ENCODE data around the gene SFRP2.

The SFRP2 gene

GRCh38 chr4:153832720-153833287 lies 43.9 kb upstream of the SFRP2 start:
- TF ChIP-seq POLR2AphosphoS5 (IDR thresholded peaks at IDR 0.05; ENCODE audit: low read depth), result no peak
- TF ChIP-seq SPI1 (IDR thresholded peaks at IDR 0.05; ENCODE audit: borderline replicate concordance, low read depth), result no peak
- no peak for TF ChIP-seq CTCF (IDR thresholded peaks at IDR 0.05; ENCODE audit: insufficient read depth, low read length)
- TF ChIP-seq GABPA (IDR thresholded peaks at IDR 0.05; ENCODE audit: low read depth), result no peak
- TF ChIP-seq REST (IDR thresholded peaks at IDR 0.05; ENCODE audit: insufficient replicate concordance, low read depth), result no peak
- no peak for DNase-seq (ENCODE audit: low read depth in 1 of 2, low spot score in 1 of 2)
- Histone ChIP-seq H3K4me3 (replicated peaks; ENCODE audit: insufficient read depth, low read length) (no peak overlapping the region), H3K27me3 (ENCODE audit: insufficient read depth, poor library complexity, severe bottlenecking) (peaks cover 3% of the 10 kb centered on the region), H3K27ac (replicated peaks) (no peak overlapping the region)

GRCh38 chr4:153832054-153832453 lies 43.2 kb upstream of the SFRP2 start:
- no peak for DNase-seq (ENCODE audit: low read depth in 1 of 2, low spot score in 1 of 2)
- TF ChIP-seq POLR2AphosphoS5 (IDR thresholded peaks at IDR 0.05; ENCODE audit: low read depth), result no peak
- no peak for TF ChIP-seq GABPA (IDR thresholded peaks at IDR 0.05; ENCODE audit: low read depth)
- no peak for TF ChIP-seq CTCF (IDR thresholded peaks at IDR 0.05; ENCODE audit: insufficient read depth, low read length)
- TF ChIP-seq SPI1 (IDR thresholded peaks at IDR 0.05; ENCODE audit: borderline replicate concordance, low read depth), result no peak
- no peak for TF ChIP-seq REST (IDR thresholded peaks at IDR 0.05; ENCODE audit: insufficient replicate concordance, low read depth)
- Histone ChIP-seq H3K4me3 (replicated peaks; ENCODE audit: insufficient read depth, low read length) (no peak overlapping the region), H3K27ac (replicated peaks) (no peak overlapping the region), H3K27me3 (ENCODE audit: insufficient read depth, poor library complexity, severe bottlenecking) (peaks cover 3% of the 10 kb centered on the region)

- Histone ChIP-seq H3K27ac (replicated peaks) (no peak overlapping the region), H3K27me3 (ENCODE audit: insufficient read depth, poor library complexity, severe bottlenecking) (peaks cover 3% of the 10 kb centered on the region), H3K4me3 (replicated peaks; ENCODE audit: insufficient read depth, low read length) (no peak overlapping the region)
- no peak for DNase-seq (ENCODE audit: low read depth in 1 of 2, low spot score in 1 of 2)
- TF ChIP-seq POLR2AphosphoS5 (IDR thresholded peaks at IDR 0.05; ENCODE audit: low read depth), result no peak
- no peak for TF ChIP-seq GABPA (IDR thresholded peaks at IDR 0.05; ENCODE audit: low read depth)
- no peak for TF ChIP-seq CTCF (IDR thresholded peaks at IDR 0.05; ENCODE audit: insufficient read depth, low read length)
- no peak for TF ChIP-seq SPI1 (IDR thresholded peaks at IDR 0.05; ENCODE audit: borderline replicate concordance, low read depth)
- TF ChIP-seq REST (IDR thresholded peaks at IDR 0.05; ENCODE audit: insufficient replicate concordance, low read depth), result no peak
Observed at GRCh38 chr4:153831245-153831644, 42.4 kb upstream of the SFRP2 start.
